SK-N-SH (cell line): Measurements from ENCODE around the gene OR9A4. TPM values are rescaled to one million over a fixed set of nuclear protein-coding genes. Genes with fewer than 3 reads are reported as not detected.

Source experiments
- CTCF ChIA-PET: fragments of 300-600, 350-600 bp; formaldehyde crosslinking; extraction: SDS; loops from one replicate; lab custom pipeline; 2021; lab: Yijun Ruan, JAX
- POLR2A ChIA-PET: fragments of 350-600 bp; sonication (Branson Sonifier 250); formaldehyde crosslinking; extraction: SDS; loops from one replicate; lab custom pipeline; 2020; ENCODE audit warnings: antibody characterized with exemption, inconsistent platforms; lab: Yijun Ruan, JAX
- DNase-seq: peaks from one replicate; pipeline ENCODE4 v3.0.0; 2012
- H2AFZ ChIP-seq: fragments of 200-600 bp; sonication (generic); 2 replicates; pipeline ENCODE4 v1.8.1; 2016; ENCODE audit warnings: antibody characterized with exemption, mild to moderate bottlenecking, low read depth
- H3F3A ChIP-seq: fragments of 200-600 bp; sonication (generic); replicated peaks from 2 replicates; pipeline ENCODE3; 2016; ENCODE audit warnings: antibody characterized with exemption, mild to moderate bottlenecking; ENCODE audit not compliant: insufficient read depth
- H3K27ac ChIP-seq, 2 experiments: fragments of 200-500 bp in 1 of 2; fragments of 200-600 bp in 1 of 2; sonication (Bioruptor generic) in 1 of 2; sonication (generic), shearing (Covaris generic) in 1 of 2; 2 replicates each; pipeline versions ENCODE4 v1.5.1 to v1.6.1; 2014 to 2016; ENCODE audit warnings: low read depth in 2 of 2, inconsistent platforms in 1 of 2, low read length in 1 of 2, mild to moderate bottlenecking in 1 of 2, mixed read lengths in 1 of 2
- H3K27me3 ChIP-seq: fragments of 200-600 bp; sonication (generic), shearing (Covaris generic); 2 replicates; pipeline ENCODE4 v1.6.1; 2016; ENCODE audit warnings: mixed run types; ENCODE audit not compliant: insufficient read depth
- H3K36me3 ChIP-seq, 2 experiments: fragments of 200-500 bp in 1 of 2; fragments of 200-600 bp in 1 of 2; sonication (Bioruptor generic) in 1 of 2; sonication (generic) in 1 of 2; replicated peaks in 1 of 2; 2 replicates each; pipeline versions ENCODE3 to v1.5.1; 2014 to 2016; ENCODE audit warnings: low read length in 1 of 2, mild to moderate bottlenecking in 1 of 2; ENCODE audit not compliant: insufficient read depth in 2 of 2, control insufficient read depth in 1 of 2
- H3K4me1 ChIP-seq, 2 experiments: fragments of 200-500 bp in 1 of 2; fragments of 200-600 bp in 1 of 2; sonication (Bioruptor generic) in 1 of 2; sonication (generic), shearing (Covaris generic) in 1 of 2; 2 replicates each; pipeline versions ENCODE4 v1.5.1 to v1.6.1; 2014 to 2016; ENCODE audit warnings: low read depth in 1 of 2, low read length in 1 of 2, mixed run types in 1 of 2; ENCODE audit not compliant: insufficient read depth in 2 of 2, control insufficient read depth in 1 of 2
- H3K4me2 ChIP-seq: fragments of 200-600 bp; sonication (generic), shearing (Covaris generic); 2 replicates; pipeline ENCODE4 v1.6.1; 2017; ENCODE audit warnings: mixed run types
- H3K4me3 ChIP-seq, 2 experiments: fragments of 200-500 bp in 1 of 2; fragments of 200-600 bp in 1 of 2; sonication (Bioruptor generic) in 1 of 2; sonication (generic), shearing (Covaris generic) in 1 of 2; 2 replicates each; pipeline versions ENCODE4 v1.5.1 to v1.8.1; 2014 to 2016; ENCODE audit warnings: low read depth in 2 of 2, inconsistent platforms in 1 of 2, low read length in 1 of 2, mild to moderate bottlenecking in 1 of 2, mixed read lengths in 1 of 2, moderate library complexity in 1 of 2
- H3K79me2 ChIP-seq: fragments of 200-600 bp; sonication (generic); 2 replicates; pipeline ENCODE4 v1.8.1; 2017; ENCODE audit warnings: mild to moderate bottlenecking; ENCODE audit not compliant: insufficient read depth
- H3K9ac ChIP-seq: fragments of 200-600 bp; sonication (generic); 2 replicates; pipeline ENCODE4 v1.6.1; 2017; ENCODE audit warnings: mixed run types
- H3K9me2 ChIP-seq: fragments of 200-600 bp; sonication (generic); 2 replicates; pipeline ENCODE4 v1.6.1; 2017; ENCODE audit warnings: mixed run types
- H3K9me3 ChIP-seq: fragments of 200-600 bp; sonication (generic); 2 replicates; pipeline ENCODE4 v1.6.1; 2017; ENCODE audit warnings: mixed run types, mild to moderate bottlenecking, moderate library complexity
- H4K20me1 ChIP-seq: fragments of 200-600 bp; sonication (generic); 2 replicates; pipeline ENCODE4 v1.6.1; 2017; ENCODE audit warnings: mild to moderate bottlenecking, mixed run types; ENCODE audit not compliant: insufficient read depth
- CHD2 ChIP-seq: fragments of 150-350 bp; IDR thresholded peaks from 2 replicates; pipeline ENCODE4 v1.6.1; 2018; ENCODE audit warnings: low read length; ENCODE audit not compliant: partially characterized antibody
- ELF1 ChIP-seq: IDR thresholded peaks from 2 replicates; pipeline ENCODE4 v1.4.0; 2012
- EP300 ChIP-seq, 2 experiments: IDR thresholded peaks; 2 replicates each; pipeline versions ENCODE4 v1.4.0 to v1.6.1; 2012; ENCODE audit warnings: borderline replicate concordance in 1 of 2, low read depth in 1 of 2, low read length in 1 of 2
- FOXJ3 ChIP-seq: sonication (generic); formaldehyde crosslinking; IDR thresholded peaks from 2 replicates; pipeline ENCODE4 v1.5.1; 2020; ENCODE audit warnings: mild to moderate bottlenecking, missing genetic modification reagents
- GATA2 ChIP-seq: sonication (generic); formaldehyde crosslinking; IDR thresholded peaks from 2 replicates; pipeline ENCODE4 v1.5.0; 2020; ENCODE audit warnings: mild to moderate bottlenecking, missing genetic modification reagents
- JUND ChIP-seq: IDR thresholded peaks from 2 replicates; pipeline ENCODE4 v1.4.0; 2012
- NFIC ChIP-seq: IDR thresholded peaks from 2 replicates; pipeline ENCODE4 v1.4.0; 2012; ENCODE audit warnings: borderline replicate concordance
- POLR2AphosphoS5 ChIP-seq: IDR thresholded peaks from 2 replicates; pipeline ENCODE4 v1.6.1; 2012; ENCODE audit warnings: low read depth, low read length
- RFX5 ChIP-seq: IDR thresholded peaks from 2 replicates; pipeline ENCODE4 v1.6.1; 2012; ENCODE audit warnings: mild to moderate bottlenecking, improper control_type of control experiment, low read length
- WGBS: methylation state at CpG from one replicate; pipeline ENCODE4 v1.1.6; 2017; ENCODE audit warnings: low lambda C conversion rate; 5-methylcytosine and 5-hydroxymethylcytosine counted together
- polyA plus RNA-seq, 3 experiments: library from polyadenylated mRNA; depleted of rRNA; stranded (reverse); fragments of >200 nt; gene quantifications; 2 replicates each; pipeline ENCODE4 v1.2.3, GENCODE V29; 2012
- TF ChIP-seq, protein P1 (sequence below): IDR thresholded peaks from 2 replicates; pipeline ENCODE4 v1.4.0; 2012; ENCODE audit warnings: low read depth, borderline replicate concordance
- TF ChIP-seq, protein P2 (sequence below): IDR thresholded peaks from 2 replicates; pipeline ENCODE4; 2012
- TF ChIP-seq, protein P3 (sequence below): fragments of 150-350 bp; IDR thresholded peaks from 2 replicates; pipeline ENCODE4 v1.6.1; 2016; ENCODE audit warnings: mild to moderate bottlenecking, low read depth, low read length
- TF ChIP-seq, protein P4 (sequence below): fragments of 150-350 bp; IDR thresholded peaks from 2 replicates; pipeline ENCODE4 v1.6.1; 2017; ENCODE audit warnings: antibody characterized with exemption, low read length, low read depth, borderline replicate concordance
- TF ChIP-seq, protein P5 (sequence below): IDR thresholded peaks from 2 replicates; pipeline ENCODE4 v1.4.0; 2012; ENCODE audit warnings: low read depth

The OR9A4 gene
- polyA plus RNA-seq, 1 of the 3 experiments (the other 2 are of a cell fraction): not detected

DNA sequence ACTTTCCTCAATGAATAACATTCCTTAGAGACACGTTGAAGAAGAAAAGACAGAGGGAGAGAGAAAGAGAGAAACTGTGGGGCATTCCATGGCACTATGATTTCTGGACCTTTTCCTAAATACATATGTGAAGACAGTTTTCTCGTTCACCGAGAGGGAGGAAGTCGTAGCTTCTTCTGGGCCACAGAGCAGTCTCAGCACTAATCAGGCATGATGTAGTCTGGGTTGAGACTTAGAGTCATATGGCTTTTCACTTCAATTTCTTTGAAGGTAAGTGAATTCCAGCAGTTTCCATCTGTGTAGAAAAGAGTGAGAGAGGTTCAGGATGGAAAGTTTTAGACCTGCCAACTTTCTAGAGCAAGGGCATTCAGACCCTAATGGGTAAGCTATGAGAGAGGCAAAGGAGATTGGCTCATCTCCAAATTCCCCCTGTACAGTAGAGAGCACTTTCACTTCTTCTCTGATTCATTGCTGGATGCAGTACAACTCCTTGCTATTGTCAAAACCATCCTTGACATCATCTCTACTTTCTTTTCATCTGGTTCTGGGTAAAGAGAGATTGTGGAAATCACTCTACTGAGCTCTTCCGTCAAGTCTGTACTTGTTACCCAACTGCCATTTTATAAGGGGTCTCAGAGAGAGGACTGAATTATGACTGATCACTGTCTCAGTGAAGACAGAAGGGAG is 31.5 kb upstream of the OR9A4 start (continued):
- TF ChIP-seq, protein P1, sequence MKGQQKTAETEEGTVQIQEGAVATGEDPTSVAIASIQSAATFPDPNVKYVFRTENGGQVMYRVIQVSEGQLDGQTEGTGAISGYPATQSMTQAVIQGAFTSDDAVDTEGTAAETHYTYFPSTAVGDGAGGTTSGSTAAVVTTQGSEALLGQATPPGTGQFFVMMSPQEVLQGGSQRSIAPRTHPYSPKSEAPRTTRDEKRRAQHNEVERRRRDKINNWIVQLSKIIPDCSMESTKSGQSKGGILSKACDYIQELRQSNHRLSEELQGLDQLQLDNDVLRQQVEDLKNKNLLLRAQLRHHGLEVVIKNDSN: no peak

DNA sequence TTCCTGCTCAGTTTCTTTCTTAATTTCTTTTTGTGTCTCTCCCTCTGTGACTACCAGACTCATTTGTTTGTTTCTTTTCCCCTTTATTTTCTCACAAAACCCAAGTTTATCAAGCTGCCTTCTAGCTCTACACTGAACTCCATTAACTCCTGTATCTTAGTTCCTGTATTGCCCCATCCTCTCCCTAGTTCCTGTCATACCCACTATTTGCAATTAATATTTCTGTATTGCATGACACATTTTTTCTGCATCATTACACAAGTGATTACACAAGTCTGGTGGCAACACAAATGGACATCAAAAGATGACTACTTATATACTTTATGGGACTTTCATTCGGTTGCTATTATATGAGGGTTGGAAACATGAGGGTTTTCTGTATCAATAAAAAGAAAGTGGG is 26.9 kb upstream of the OR9A4 start:
- Histone ChIP-seq H3K27ac (no peak overlapping the region), H3K9me3 (no peaks in the 10 kb centered on the region), H3K79me2 (no peaks in the 10 kb centered on the region), H3K4me2 (no peak overlapping the region), H3F3A (no peaks in the 10 kb centered on the region), H3K27me3 (no peaks in the 10 kb centered on the region), H3K9me2 (no peaks in the 10 kb centered on the region), H3K4me1 (no peaks in the 10 kb centered on the region), H4K20me1 (no peaks in the 10 kb centered on the region), H3K36me3 (no peaks in the 10 kb centered on the region), H2AFZ (no peak overlapping the region), H3K4me3 (no peak overlapping the region), H3K9ac (no peak overlapping the region)
- no peak for DNase-seq
- ChIA-PET POLR2A (no interaction called here), CTCF (interaction anchor here (0.7 kb wide), 1 partner anchor 103 kb away, joined by 3 read pairs; no protein-coding TSS in a partner anchor)
- TF ChIP-seq, protein P2, sequence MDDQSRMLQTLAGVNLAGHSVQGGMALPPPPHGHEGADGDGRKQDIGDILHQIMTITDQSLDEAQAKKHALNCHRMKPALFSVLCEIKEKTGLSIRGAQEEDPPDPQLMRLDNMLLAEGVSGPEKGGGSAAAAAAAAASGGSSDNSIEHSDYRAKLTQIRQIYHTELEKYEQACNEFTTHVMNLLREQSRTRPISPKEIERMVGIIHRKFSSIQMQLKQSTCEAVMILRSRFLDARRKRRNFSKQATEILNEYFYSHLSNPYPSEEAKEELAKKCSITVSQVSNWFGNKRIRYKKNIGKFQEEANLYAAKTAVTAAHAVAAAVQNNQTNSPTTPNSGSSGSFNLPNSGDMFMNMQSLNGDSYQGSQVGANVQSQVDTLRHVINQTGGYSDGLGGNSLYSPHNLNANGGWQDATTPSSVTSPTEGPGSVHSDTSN: no peak
- TF ChIP-seq, protein P1: no peak
- TF ChIP-seq EP300 (IDR thresholded peaks at IDR 0.05; ENCODE audit: borderline replicate concordance in 1 of 2, low read depth in 1 of 2, low read length in 1 of 2) (no peak), NFIC (no peak), FOXJ3 (no peak), CHD2 (no peak), POLR2AphosphoS5 (no peak), ELF1 (no peak), RFX5 (no peak), GATA2 (CRISPR knock-in tag) (no peak), JUND (no peak)
- TF ChIP-seq, protein P3, sequence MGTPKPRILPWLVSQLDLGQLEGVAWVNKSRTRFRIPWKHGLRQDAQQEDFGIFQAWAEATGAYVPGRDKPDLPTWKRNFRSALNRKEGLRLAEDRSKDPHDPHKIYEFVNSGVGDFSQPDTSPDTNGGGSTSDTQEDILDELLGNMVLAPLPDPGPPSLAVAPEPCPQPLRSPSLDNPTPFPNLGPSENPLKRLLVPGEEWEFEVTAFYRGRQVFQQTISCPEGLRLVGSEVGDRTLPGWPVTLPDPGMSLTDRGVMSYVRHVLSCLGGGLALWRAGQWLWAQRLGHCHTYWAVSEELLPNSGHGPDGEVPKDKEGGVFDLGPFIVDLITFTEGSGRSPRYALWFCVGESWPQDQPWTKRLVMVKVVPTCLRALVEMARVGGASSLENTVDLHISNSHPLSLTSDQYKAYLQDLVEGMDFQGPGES: no peak
- TF ChIP-seq, protein P4, sequence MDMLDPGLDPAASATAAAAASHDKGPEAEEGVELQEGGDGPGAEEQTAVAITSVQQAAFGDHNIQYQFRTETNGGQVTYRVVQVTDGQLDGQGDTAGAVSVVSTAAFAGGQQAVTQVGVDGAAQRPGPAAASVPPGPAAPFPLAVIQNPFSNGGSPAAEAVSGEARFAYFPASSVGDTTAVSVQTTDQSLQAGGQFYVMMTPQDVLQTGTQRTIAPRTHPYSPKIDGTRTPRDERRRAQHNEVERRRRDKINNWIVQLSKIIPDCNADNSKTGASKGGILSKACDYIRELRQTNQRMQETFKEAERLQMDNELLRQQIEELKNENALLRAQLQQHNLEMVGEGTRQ: no peak
- TF ChIP-seq, protein P5, sequence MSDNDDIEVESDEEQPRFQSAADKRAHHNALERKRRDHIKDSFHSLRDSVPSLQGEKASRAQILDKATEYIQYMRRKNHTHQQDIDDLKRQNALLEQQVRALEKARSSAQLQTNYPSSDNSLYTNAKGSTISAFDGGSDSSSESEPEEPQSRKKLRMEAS: no peak
- 19% methylated on average over 1 of the region's 1 CpG for WGBS
